NOMO-1 treated with dmso at 0.1 percent for 144 hours (cell line): ENCODE measurements around the gene DTX1.

Experiments
- DNase-seq: peaks from one replicate; lab custom pipeline; 2025; ENCODE audit not compliant: unreplicated experiment; lab: John Stamatoyannopoulos, UW

Gene DTX1

GRCh38 chr12:113070117-113070906 lies 13.8 kb downstream of the DTX1 start:
- no peak for DNase-seq

- DNase-seq: no peak
These were observed 14.9 kb downstream of the DTX1 start for GRCh38 chr12:113071135-113072112.

- DNase-seq: no peak
These were observed 15.6 kb downstream of the DTX1 start for GRCh38 chr12:113072136-113072535.

GRCh38 chr12:113073586-113073985 lies 17.1 kb downstream of the DTX1 start:
- DNase-seq: no peak

- DNase-seq: no peak
These were observed 18.7 kb downstream of the DTX1 start for GRCh38 chr12:113075137-113075683.

- no peak for DNase-seq
These were observed 20.7 kb downstream of the DTX1 start for GRCh38 chr12:113077057-113077858.

GRCh38 chr12:113077859-113078255 lies 21.3 kb downstream of the DTX1 start:
- no peak for DNase-seq

- no peak for DNase-seq
These were observed 25.3 kb downstream of the DTX1 start for GRCh38 chr12:113081873-113082272.

GRCh38 chr12:113082486-113083148 lies 26.1 kb downstream of the DTX1 start:
- DNase-seq: no peak

GRCh38 chr12:113083863-113084435 lies 27.4 kb downstream of the DTX1 start:
- no peak for DNase-seq

- no peak for DNase-seq
These were observed 30.0 kb downstream of the DTX1 start for GRCh38 chr12:113086249-113087164.

GRCh38 chr12:113087193-113087592 lies 30.7 kb downstream of the DTX1 start:
- no peak for DNase-seq

GRCh38 chr12:113088037-113088436 lies 31.5 kb downstream of the DTX1 start:
- no peak for DNase-seq

- DNase-seq: no peak
These were observed 32.6 kb downstream of the DTX1 start for GRCh38 chr12:113088971-113089756.

GRCh38 chr12:113089839-113090238 lies 33.3 kb downstream of the DTX1 start:
- DNase-seq: no peak

GRCh38 chr12:113090740-113091139 lies 34.2 kb downstream of the DTX1 start:
- no peak for DNase-seq

- no peak for DNase-seq
These were observed 35.0 kb downstream of the DTX1 start for GRCh38 chr12:113091506-113091905.
